GM19035 (cell line): ENCODE data around the gene SRP68.

Experiments used
- ATAC-seq: cut with Tn5 transposase; IDR thresholded peaks from one replicate; pipeline ENCODE4 v1.9.1; 2021; ENCODE audit not compliant: unreplicated experiment

The SRP68 gene

DNA sequence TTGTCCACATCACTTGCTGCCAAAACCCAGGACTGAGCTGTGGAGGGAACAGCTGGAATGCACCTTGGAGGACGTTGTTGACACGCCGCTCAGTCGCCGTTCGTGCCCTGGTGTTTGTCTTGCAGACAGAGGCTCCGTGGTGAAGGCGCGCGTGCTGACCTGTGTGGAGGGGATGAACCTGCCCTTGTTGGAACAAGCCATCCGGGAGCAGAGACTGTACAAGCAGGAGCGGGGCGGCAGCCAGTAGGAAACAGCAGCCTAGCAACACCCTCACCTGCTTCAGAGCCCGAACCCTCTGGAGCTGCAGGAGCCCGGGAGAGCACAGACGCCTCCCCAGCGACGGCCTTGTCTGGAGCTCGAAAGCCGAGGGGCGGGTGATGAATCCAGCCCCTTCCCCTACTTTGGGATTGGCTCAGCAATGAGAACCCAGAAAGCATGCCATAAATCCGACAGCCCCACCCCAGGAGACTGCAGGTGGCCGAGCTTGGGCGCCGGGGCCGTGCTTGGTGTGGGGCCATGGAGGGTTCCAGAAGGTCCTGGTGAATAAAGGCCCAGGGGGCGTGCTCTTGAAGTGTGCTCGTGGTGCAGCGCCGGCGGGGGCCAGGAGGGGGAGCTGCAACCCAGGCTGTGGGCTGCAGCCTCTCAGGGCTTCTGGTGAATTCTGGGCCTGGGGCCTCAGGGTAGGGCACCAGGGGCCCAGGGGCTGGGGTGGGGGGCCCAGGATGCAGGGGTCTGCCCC is 72.1 kb downstream of the SRP68 start:
- ATAC-seq = no peak

DNA sequence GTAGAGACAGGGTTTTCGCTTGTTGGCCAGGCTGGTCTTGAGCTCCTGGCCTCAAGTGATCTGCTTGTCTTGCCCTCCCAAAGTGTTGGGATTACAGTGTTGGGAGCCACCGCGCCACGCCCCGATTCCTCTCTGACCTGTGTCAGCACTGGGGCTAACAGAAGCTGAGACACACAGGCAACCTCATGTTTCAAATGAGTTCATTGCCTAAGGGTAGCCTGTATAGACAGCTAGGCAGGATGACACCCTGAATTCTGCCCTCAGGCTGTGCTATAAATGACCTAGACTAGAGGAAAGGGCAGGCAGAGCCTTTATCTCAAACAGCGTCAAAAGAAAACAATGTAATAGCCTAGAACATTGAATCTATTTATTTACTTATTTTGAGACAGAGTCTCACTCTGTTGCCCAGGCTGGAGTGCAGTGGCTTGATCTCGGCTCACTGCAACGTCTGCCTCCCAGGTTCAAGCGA is 74.0 kb downstream of the SRP68 start:
- ATAC-seq = no peak

DNA sequence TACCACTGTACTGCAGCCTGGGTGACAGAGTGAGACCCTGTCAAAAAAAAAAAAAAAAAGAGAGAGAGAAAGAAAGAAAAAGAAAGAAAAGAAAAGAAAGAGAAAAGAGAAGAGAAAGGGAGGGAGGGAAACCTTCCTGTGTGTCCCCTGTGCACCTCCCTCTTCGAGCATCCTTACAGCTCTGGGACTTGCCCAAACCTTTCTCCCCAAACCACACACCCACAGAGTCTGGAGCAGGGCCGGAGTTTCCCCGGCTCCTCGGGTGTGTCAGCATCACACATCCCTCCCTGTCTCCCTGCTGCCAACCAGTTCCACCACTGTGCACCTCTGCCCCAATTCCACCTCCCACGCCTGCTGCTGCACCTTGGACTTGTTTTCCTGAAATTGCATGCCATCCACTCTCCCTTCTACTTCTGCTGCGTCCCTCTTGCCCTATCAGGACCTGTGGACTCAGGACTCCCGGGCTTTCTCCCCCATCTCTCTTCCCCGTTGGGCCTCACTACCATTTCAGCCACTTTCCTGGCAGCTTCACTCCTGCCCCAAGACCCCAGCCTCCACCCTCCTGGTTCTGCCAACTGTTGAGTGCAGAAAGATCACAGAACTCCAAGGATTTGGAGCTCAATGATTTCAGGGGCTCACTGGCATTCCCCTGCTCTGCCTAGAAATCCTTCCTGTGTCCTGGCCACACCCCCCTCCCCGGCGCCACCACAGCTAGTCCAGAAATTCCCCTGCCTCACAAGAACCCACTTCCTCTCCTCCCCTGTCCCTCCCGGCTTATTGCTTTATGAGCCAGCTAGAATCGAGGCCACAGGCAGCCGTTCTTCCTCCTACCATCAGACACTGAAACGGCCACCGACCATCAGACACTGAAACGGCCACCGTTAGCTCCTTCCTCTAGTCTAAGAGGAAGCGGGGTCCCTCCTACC is 75.4 kb downstream of the SRP68 start:
- ATAC-seq = no peak

DNA sequence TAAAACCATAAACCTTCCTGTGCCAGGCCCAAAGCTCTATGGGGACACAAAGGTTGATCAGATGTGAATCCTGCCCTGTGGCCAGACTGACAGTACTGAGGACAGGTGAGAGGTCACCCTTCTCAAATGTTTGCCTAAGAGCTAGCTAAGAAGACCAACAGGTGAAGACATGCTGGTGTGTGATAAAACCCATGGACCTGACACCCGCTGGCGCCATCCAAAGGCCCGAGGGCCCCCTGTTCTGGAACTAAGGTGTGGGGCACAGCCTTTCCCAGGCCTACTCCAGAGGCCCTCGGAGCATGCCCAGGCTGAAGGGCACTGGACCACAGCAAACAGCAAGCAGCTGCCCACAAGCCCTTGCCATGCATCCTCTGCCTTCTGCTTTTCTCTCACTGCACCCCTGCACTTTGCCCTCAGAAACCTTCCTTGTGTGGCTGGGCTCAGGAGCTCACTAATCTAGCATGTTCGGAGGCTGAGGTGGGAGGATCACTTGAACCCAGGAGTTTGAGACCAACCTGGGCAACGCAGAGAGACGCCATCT is 76.9 kb downstream of the SRP68 start:
- no peak for ATAC-seq

DNA sequence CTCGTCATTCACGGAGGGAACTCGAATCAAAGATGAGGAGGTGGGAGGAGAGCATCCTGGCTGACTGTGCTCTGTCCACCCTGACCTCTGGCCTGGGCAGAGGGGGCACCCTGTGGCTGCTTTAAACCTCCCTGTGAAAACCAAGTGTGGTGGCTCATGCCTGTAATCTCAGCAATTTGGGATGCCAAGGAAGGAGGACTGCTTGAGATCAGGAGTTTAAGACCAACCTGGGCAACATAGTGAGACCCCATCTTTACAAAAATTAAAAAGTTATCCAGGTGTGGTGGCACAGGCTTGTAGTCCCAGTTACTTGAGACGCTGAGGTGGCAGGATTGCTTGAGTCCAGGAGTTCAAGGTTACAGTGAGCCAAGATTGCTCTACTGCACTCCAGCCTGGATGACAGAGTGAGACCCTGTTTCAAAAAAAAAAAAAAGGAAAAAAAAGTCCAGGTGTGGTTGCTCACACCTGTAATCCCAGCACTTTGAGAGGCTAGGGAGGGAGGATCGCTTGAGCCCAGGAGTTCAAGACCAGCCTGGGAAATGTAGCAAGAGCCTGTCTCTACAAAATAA is 77.4 kb downstream of the SRP68 start:
- ATAC-seq = no peak

DNA sequence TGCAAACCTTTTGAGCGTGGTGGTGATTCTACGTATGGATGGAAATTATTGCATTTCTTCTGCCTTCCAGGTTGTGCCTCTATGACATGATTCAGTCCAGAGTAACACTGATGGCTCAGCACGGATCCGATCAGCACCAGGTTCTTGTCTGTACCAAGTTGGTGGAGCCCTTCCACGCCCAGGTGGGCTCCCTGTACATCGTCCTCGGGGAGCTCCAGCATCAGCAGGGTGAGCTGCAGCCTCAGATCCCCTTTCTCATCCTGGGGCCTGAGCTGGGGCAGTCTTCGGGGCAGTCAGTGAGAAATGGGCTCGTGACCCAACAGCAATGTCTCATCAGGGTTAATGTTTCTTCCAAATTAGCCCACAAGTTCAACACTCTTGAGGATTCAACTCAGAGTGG is 80.9 kb downstream of the SRP68 start:
- ATAC-seq = no peak
